Panc1 (cell line): Measurements from ENCODE around the gene GATD1.

Experiments
- POLR2AphosphoS5 ChIP-seq: IDR thresholded peaks from 2 replicates; pipeline ENCODE4 v1.6.1; 2012; ENCODE audit warnings: mild to moderate bottlenecking, low read depth, low read length, moderate library complexity
- SIN3A ChIP-seq: IDR thresholded peaks from 2 replicates; pipeline ENCODE4 v1.6.1; 2012; ENCODE audit warnings: low read depth, mild to moderate bottlenecking, low read length, moderate library complexity, borderline replicate concordance; ENCODE audit not compliant: insufficient read depth
- TCF7L2 ChIP-seq: IDR thresholded peaks from 2 replicates; pipeline ENCODE4 v1.6.1; 2011; ENCODE audit warnings: mild to moderate bottlenecking, low read depth, low read length, inconsistent platforms
- TF ChIP-seq, protein P1 (sequence below): fragments of 450-650 bp; IDR thresholded peaks from 2 replicates; pipeline ENCODE4 v1.5.1; 2017; ENCODE audit warnings: mild to moderate bottlenecking
- TF ChIP-seq, protein P2 (sequence below), 2 experiments: IDR thresholded peaks; 2 replicates each; pipeline ENCODE4 v1.6.1; 2011 to 2012; ENCODE audit warnings: low read depth in 2 of 2, control low read depth in 1 of 2, low read length in 1 of 2, mild to moderate bottlenecking in 1 of 2, moderate library complexity in 1 of 2; ENCODE audit not compliant: insufficient read depth in 1 of 2

DNA sequence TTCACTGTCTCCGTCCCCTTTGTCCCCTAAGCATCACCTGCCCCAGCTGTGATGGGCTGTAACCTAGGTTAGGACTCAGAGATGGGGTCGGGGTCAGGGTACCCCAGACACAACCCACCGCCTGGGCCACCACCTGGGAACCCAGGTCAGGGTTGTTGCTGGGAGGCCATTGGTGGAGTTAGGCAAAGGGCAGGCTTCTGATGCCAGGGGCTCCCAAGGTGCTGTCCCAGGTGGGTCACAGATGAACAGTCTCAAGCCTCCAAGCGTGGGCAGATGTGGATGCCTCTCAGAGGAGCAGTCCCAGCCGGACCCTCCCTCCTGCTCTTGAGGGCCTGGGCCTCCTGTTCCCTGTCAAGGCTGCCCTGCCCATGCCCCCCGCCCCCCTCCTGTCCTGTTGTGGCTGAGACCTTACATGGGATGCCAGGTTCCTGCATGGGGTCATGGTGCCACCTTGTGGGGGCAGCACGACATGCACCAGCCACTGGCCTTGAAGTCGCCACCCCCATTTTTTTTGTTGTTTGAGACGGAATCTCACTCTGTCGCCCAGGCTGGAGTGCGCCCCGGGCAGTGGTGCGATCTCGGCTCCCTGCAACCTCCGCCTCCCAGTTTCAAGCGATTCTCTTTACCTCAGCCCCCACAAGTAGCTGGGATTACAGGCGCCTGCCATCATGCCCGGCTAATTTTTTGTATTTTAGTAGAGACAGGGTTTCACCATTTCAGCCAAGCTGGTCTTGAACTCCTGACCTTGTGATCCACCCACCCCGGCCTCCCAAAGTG, 12.1 kb downstream of the GATD1 start:
- TF ChIP-seq, protein P1, sequence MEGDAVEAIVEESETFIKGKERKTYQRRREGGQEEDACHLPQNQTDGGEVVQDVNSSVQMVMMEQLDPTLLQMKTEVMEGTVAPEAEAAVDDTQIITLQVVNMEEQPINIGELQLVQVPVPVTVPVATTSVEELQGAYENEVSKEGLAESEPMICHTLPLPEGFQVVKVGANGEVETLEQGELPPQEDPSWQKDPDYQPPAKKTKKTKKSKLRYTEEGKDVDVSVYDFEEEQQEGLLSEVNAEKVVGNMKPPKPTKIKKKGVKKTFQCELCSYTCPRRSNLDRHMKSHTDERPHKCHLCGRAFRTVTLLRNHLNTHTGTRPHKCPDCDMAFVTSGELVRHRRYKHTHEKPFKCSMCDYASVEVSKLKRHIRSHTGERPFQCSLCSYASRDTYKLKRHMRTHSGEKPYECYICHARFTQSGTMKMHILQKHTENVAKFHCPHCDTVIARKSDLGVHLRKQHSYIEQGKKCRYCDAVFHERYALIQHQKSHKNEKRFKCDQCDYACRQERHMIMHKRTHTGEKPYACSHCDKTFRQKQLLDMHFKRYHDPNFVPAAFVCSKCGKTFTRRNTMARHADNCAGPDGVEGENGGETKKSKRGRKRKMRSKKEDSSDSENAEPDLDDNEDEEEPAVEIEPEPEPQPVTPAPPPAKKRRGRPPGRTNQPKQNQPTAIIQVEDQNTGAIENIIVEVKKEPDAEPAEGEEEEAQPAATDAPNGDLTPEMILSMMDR, result peak; percentile 98; the same call in 1 of the 2 replicates
- TF ChIP-seq, protein P2, sequence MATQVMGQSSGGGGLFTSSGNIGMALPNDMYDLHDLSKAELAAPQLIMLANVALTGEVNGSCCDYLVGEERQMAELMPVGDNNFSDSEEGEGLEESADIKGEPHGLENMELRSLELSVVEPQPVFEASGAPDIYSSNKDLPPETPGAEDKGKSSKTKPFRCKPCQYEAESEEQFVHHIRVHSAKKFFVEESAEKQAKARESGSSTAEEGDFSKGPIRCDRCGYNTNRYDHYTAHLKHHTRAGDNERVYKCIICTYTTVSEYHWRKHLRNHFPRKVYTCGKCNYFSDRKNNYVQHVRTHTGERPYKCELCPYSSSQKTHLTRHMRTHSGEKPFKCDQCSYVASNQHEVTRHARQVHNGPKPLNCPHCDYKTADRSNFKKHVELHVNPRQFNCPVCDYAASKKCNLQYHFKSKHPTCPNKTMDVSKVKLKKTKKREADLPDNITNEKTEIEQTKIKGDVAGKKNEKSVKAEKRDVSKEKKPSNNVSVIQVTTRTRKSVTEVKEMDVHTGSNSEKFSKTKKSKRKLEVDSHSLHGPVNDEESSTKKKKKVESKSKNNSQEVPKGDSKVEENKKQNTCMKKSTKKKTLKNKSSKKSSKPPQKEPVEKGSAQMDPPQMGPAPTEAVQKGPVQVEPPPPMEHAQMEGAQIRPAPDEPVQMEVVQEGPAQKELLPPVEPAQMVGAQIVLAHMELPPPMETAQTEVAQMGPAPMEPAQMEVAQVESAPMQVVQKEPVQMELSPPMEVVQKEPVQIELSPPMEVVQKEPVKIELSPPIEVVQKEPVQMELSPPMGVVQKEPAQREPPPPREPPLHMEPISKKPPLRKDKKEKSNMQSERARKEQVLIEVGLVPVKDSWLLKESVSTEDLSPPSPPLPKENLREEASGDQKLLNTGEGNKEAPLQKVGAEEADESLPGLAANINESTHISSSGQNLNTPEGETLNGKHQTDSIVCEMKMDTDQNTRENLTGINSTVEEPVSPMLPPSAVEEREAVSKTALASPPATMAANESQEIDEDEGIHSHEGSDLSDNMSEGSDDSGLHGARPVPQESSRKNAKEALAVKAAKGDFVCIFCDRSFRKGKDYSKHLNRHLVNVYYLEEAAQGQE (IDR thresholded peaks at IDR 0.05; ENCODE audit: insufficient read depth in 1 of 2, low read depth in 2 of 2, low read length in 1 of 2), result no peak
- TF ChIP-seq POLR2AphosphoS5 (peak; percentile 64), SIN3A (peak; percentile 49; the same call in 1 of the 2 replicates), TCF7L2 (no peak)
